Adipose tissue (tissue), 3 donors: ENCODE results near the gene PCDH7. TPM values are rescaled to one million over a fixed set of nuclear protein-coding genes. Genes with fewer than 3 reads are reported as not detected.

Source experiments
- H3K27ac ChIP-seq: one replicate; pipeline ENCODE4 v1.5.1; 2013; ENCODE audit warnings: low read depth, low read length
- WGBS, 3 donors: extraction: QIAGEN DNeasy Blood & Tissue Kit; methylation state at CpG; one replicate each; pipeline ENCODE4 v1.1.7; 2013; 5-methylcytosine and 5-hydroxymethylcytosine counted together
- polyA plus RNA-seq, 3 donors: library from polyadenylated mRNA; stranded (reverse); fragments of 200-250 nt; gene quantifications; one replicate each; pipeline ENCODE4 v1.2.3, GENCODE V29; 2013
- donor health status: healthy with polysubstance abuse.
- donor health status: Bipolar disorder and iron deficiency.
- donor health status: healthy.

PCDH7 gene
- polyA plus RNA-seq, 3 donors: 0.30 to 2.1 (median 0.90) TPM

GRCh38 chr4:30723201-30723955 is 3.2 kb downstream of the PCDH7 start:
- H3K27ac ChIP-seq: no peak overlapping the region
- WGBS, 3 donors: 35 to 48% (median 37%) methylated on average over 15 of the region's 15 CpGs

- WGBS, 3 donors: 61 to 75% (median 71%) methylated on average over 4 of the region's 4 CpGs
Measured at GRCh38 chr4:30724247-30724646, 4.1 kb downstream of the PCDH7 start.

GRCh38 chr4:30725562-30725961 is 5.4 kb downstream of the PCDH7 start:
- WGBS, 3 donors: 69 to 77% (median 73%) methylated on average over 2 of the region's 2 CpGs
- no peak overlapping the region for H3K27ac ChIP-seq

More at GRCh38 chr4:30724247-30724646, 4.1 kb downstream of the PCDH7 start:
- no peak overlapping the region for H3K27ac ChIP-seq

- H3K27ac ChIP-seq: no peak overlapping the region
- 52 to 69% (median 59%) methylated on average over 2 of the region's 2 CpGs for WGBS, 3 donors
Measured at GRCh38 chr4:30726090-30726675, 6.0 kb downstream of the PCDH7 start.

GRCh38 chr4:30727409-30727808 is 7.2 kb downstream of the PCDH7 start:
- WGBS, 3 donors: 76 to 88% (median 86%) methylated on average over 2 of the region's 2 CpGs
- H3K27ac ChIP-seq: no peak overlapping the region

- 83 to 97% (median 89%) methylated on average over 2 of the region's 2 CpGs for WGBS, 3 donors
- H3K27ac ChIP-seq: no peak overlapping the region
Measured at GRCh38 chr4:30728311-30728710, 8.1 kb downstream of the PCDH7 start.

GRCh38 chr4:30743897-30744296 is 23.7 kb downstream of the PCDH7 start:
- H3K27ac ChIP-seq: no peak overlapping the region
- WGBS, 3 donors: 48 to 67% (median 50%) methylated on average over 3 of the region's 3 CpGs

GRCh38 chr4:30744386-30744785 is 24.2 kb downstream of the PCDH7 start:
- H3K27ac ChIP-seq: no peak overlapping the region

- H3K27ac ChIP-seq: no peak overlapping the region
- WGBS, 3 donors: 64 to 84% (median 68%) methylated on average over 4 of the region's 4 CpGs
Measured at GRCh38 chr4:30744957-30745640, 24.9 kb downstream of the PCDH7 start.

- no peak overlapping the region for H3K27ac ChIP-seq
- 31 to 45% (median 40%) methylated on average over 1 of the region's 1 CpG for WGBS, 3 donors
Measured at GRCh38 chr4:30746735-30747134, 26.6 kb downstream of the PCDH7 start.

GRCh38 chr4:30753316-30753715 is 33.1 kb downstream of the PCDH7 start:
- WGBS, 3 donors: 75 to 85% (median 84%) methylated on average over 3 of the region's 3 CpGs
- no peak overlapping the region for H3K27ac ChIP-seq

- no peak overlapping the region for H3K27ac ChIP-seq
Measured at GRCh38 chr4:30754021-30754420, 33.9 kb downstream of the PCDH7 start.

GRCh38 chr4:30755346-30755745 is 35.2 kb downstream of the PCDH7 start:
- no peak overlapping the region for H3K27ac ChIP-seq

More at GRCh38 chr4:30754021-30754420, 33.9 kb downstream of the PCDH7 start:
- 79 to 92% (median 88%) methylated on average over 3 of the region's 3 CpGs for WGBS, 3 donors

- WGBS, 3 donors: 87 to 96% (median 91%) methylated on average over 3 of the region's 3 CpGs
- H3K27ac ChIP-seq: no peak overlapping the region
Measured at GRCh38 chr4:30756553-30756952, 36.4 kb downstream of the PCDH7 start.

GRCh38 chr4:30757357-30757756 is 37.2 kb downstream of the PCDH7 start:
- WGBS, 3 donors: 56 to 69% (median 67%) methylated on average over 6 of the region's 6 CpGs
- no peak overlapping the region for H3K27ac ChIP-seq

GRCh38 chr4:30760551-30760950 is 40.4 kb downstream of the PCDH7 start:
- no peak overlapping the region for H3K27ac ChIP-seq

- H3K27ac ChIP-seq: no peak overlapping the region
- WGBS, 3 donors: 56 to 71% (median 69%) methylated on average over 3 of the region's 3 CpGs
Measured at GRCh38 chr4:30763321-30763727, 43.2 kb downstream of the PCDH7 start.

- 58 to 67% (median 65%) methylated on average over 4 of the region's 4 CpGs for WGBS, 3 donors
- no peak overlapping the region for H3K27ac ChIP-seq
Measured at GRCh38 chr4:30765022-30765421, 44.9 kb downstream of the PCDH7 start.

- WGBS, 3 donors: 52 to 60% (median 57%) methylated on average over 8 of the region's 8 CpGs
- H3K27ac ChIP-seq: no peak overlapping the region
Measured at GRCh38 chr4:30767147-30767845, 47.1 kb downstream of the PCDH7 start.
